SHP77 (cell line): Measurements from ENCODE around the gene DGKG.

Experiments used
- DNase-seq, 2 experiments: peaks; one replicate each; lab custom pipeline; 2025; lab: John Stamatoyannopoulos, UW

DGKG gene

GRCh38 chr3:186367631-186368030, 5.6 kb upstream of the DGKG start:
- no peak for DNase-seq

- no peak for DNase-seq
Observed at GRCh38 chr3:186366206-186366605, 4.2 kb upstream of the DGKG start.

- DNase-seq: no peak
Observed at GRCh38 chr3:186365202-186365974, 3.4 kb upstream of the DGKG start.

GRCh38 chr3:186362988-186363387, 954 bp upstream of the DGKG start:
- DNase-seq: no peak

- DNase-seq: no peak
Observed at GRCh38 chr3:186362537-186362842, 456 bp upstream of the DGKG start.

GRCh38 chr3:186361246-186361761, 730 bp downstream of the DGKG start:
- DNase-seq: no peak

- no peak for DNase-seq
Observed at GRCh38 chr3:186360779-186361178, 1.3 kb downstream of the DGKG start.

- DNase-seq: no peak
Observed at GRCh38 chr3:186359078-186359477, 3.0 kb downstream of the DGKG start.

- DNase-seq: no peak
Observed at GRCh38 chr3:186356152-186356551, 5.9 kb downstream of the DGKG start.

GRCh38 chr3:186354100-186354499, 7.9 kb downstream of the DGKG start:
- no peak for DNase-seq

- DNase-seq: no peak
Observed at GRCh38 chr3:186352369-186352768, 9.7 kb downstream of the DGKG start.

GRCh38 chr3:186342197-186342596, 19.8 kb downstream of the DGKG start:
- DNase-seq: no peak

- no peak for DNase-seq
Observed at GRCh38 chr3:186340204-186340603, 21.8 kb downstream of the DGKG start.

GRCh38 chr3:186339180-186339918, 22.7 kb downstream of the DGKG start:
- no peak for DNase-seq

GRCh38 chr3:186333256-186333655, 28.8 kb downstream of the DGKG start:
- no peak for DNase-seq

- no peak for DNase-seq
Observed at GRCh38 chr3:186330772-186331460, 31.1 kb downstream of the DGKG start.

GRCh38 chr3:186329589-186329988, 32.4 kb downstream of the DGKG start:
- no peak for DNase-seq

GRCh38 chr3:186327912-186328487, 34.0 kb downstream of the DGKG start:
- no peak for DNase-seq

- DNase-seq: no peak
Observed at GRCh38 chr3:186322761-186323160, 39.3 kb downstream of the DGKG start.

- no peak for DNase-seq
Observed at GRCh38 chr3:186321746-186322145, 40.3 kb downstream of the DGKG start.

- DNase-seq: no peak
Observed at GRCh38 chr3:186320862-186321568, 41.0 kb downstream of the DGKG start.

- DNase-seq: no peak
Observed at GRCh38 chr3:186319945-186320344, 42.1 kb downstream of the DGKG start.
